ENCODE results near the gene CD8B. TPM values are rescaled to one million over a fixed set of nuclear protein-coding genes. Genes with fewer than 3 reads are reported as not detected.

Gene CD8B
- total and polyA plus RNA-seq, 2 experiments from 2014 or later, result 0.31 to 0.63 TPM

- Histone ChIP-seq H3K4me2 (no peak overlapping the region), H3F3A (replicated peaks; ENCODE audit: low read depth) (no peaks in the 10 kb centered on the region), H3K9me2 (ENCODE audit: insufficient read depth) (no peaks in the 10 kb centered on the region), H3K27me3 (ENCODE audit: insufficient read depth) (no peaks in the 10 kb centered on the region), H3K27ac (ENCODE audit: low read depth) (no peak overlapping the region), H3K4me3 (no peak overlapping the region), H2AFZ (no peak overlapping the region), H3K79me2 (replicated peaks; ENCODE audit: insufficient read depth) (no peaks in the 10 kb centered on the region), H4K20me1 (replicated peaks; ENCODE audit: insufficient read depth) (no peaks in the 10 kb centered on the region), H3K4me1 (ENCODE audit: insufficient read depth) (no peaks in the 10 kb centered on the region), H3K36me3 (ENCODE audit: insufficient read depth) (no peaks in the 10 kb centered on the region)
- H3K27ac Mint-ChIP-seq, result no peak overlapping the region
- peaks cover 13% of the 10 kb centered on the region; the same call in 2 of the 3 replicates for H3K9me3 Mint-ChIP-seq
- peaks cover 5% of the 10 kb centered on the region; the same call in 2 of the 3 replicates for H3K4me1 Mint-ChIP-seq
- H3K4me3 Mint-ChIP-seq, result no peak overlapping the region
- peaks cover 3% of the 10 kb centered on the region; the same call in 1 of the 3 replicates for H3K36me3 Mint-ChIP-seq (ENCODE audit: low read depth)
- no peak for DNase-seq (ENCODE audit: low spot score)
- H3K27me3 Mint-ChIP-seq (ENCODE audit: insufficient read depth, low read depth, poor library complexity), result peaks cover 10% of the 10 kb centered on the region
- ATAC-seq, result no peak
- TF ChIP-seq JUNB (IDR thresholded peaks at IDR 0.05; ENCODE audit: unreplicated experiment) (no peak), ETS1 (IDR thresholded peaks at IDR 0.05) (no peak)
Measured at GRCh38 chr2:86825036-86825692, 36.5 kb downstream of the CD8B start.

- Histone ChIP-seq H3K4me1 (ENCODE audit: insufficient read depth) (no peaks in the 10 kb centered on the region), H3K9me2 (ENCODE audit: insufficient read depth) (no peaks in the 10 kb centered on the region), H3K27ac (ENCODE audit: low read depth) (no peak overlapping the region), H3K4me3 (no peak overlapping the region), H3F3A (replicated peaks; ENCODE audit: low read depth) (no peaks in the 10 kb centered on the region), H4K20me1 (replicated peaks; ENCODE audit: insufficient read depth) (no peaks in the 10 kb centered on the region), H3K36me3 (ENCODE audit: insufficient read depth) (no peaks in the 10 kb centered on the region), H2AFZ (no peak overlapping the region), H3K79me2 (replicated peaks; ENCODE audit: insufficient read depth) (no peaks in the 10 kb centered on the region), H3K27me3 (ENCODE audit: insufficient read depth) (no peaks in the 10 kb centered on the region), H3K4me2 (no peak overlapping the region)
- DNase-seq (ENCODE audit: low spot score), result no peak
- ATAC-seq, result no peak
- Mint-ChIP-seq H3K9me3 (peaks cover 13% of the 10 kb centered on the region; the same call in 2 of the 3 replicates), H3K36me3 (ENCODE audit: low read depth) (peaks cover 3% of the 10 kb centered on the region; the same call in 1 of the 3 replicates), H3K27me3 (ENCODE audit: insufficient read depth, low read depth, poor library complexity) (peaks cover 4% of the 10 kb centered on the region), H3K27ac (no peak overlapping the region), H3K4me1 (peaks cover 3% of the 10 kb centered on the region; the same call in 2 of the 3 replicates), H3K4me3 (no peak overlapping the region)
- no peak for TF ChIP-seq ZNF462 (CRISPR knock-in tag; IDR thresholded peaks at IDR 0.05)
Measured at GRCh38 chr2:86822668-86823345, 38.9 kb downstream of the CD8B start.

All from GM23338 (cell line).